Upper lobe of left lung (tissue), 4 donors: ENCODE data around the gene PRKG1.

Experiments used
- CTCF ChIP-seq, 6 experiments: fragments of 450-650 bp in 4 of 6; fragments of 200-600 bp in 2 of 6; sonication (generic) in 2 of 6; IDR thresholded peaks; one replicate each; pipeline ENCODE4 v1.5.1; 2016 to 2019; ENCODE audit warnings: antibody characterized with exemption in 6 of 6
- EP300 ChIP-seq, 4 donors: sonication (generic); formaldehyde crosslinking; IDR thresholded peaks; one replicate each; pipeline ENCODE4 v1.5.1; 2017; ENCODE audit warnings: antibody characterized with exemption in 4 of 4, control low read depth in 2 of 4

GRCh38 chr10:51606825-51607462 lies 532.7 kb downstream of the PRKG1 start:
- no peak for TF ChIP-seq EP300 (IDR thresholded peaks at IDR 0.05)
- no peak for TF ChIP-seq CTCF (IDR thresholded peaks at IDR 0.05)
